Gastrocnemius medialis (tissue), 4 donors: ENCODE results near the gene RHPN2.

Source experiments
- POLR2A ChIP-seq, 2 donors: fragments of 450-650 bp; IDR thresholded peaks; one replicate each; pipeline ENCODE4 v1.6.1; 2017; ENCODE audit warnings: antibody characterized with exemption in 2 of 2, mild to moderate bottlenecking in 2 of 2, moderate library complexity in 2 of 2
- TF ChIP-seq, protein P1 (sequence below), 5 experiments: fragments of 450-650 bp in 3 of 5; fragments of 200-600 bp in 2 of 5; sonication (generic) in 2 of 5; IDR thresholded peaks in 4 of 5; conservative IDR thresholded peaks in 1 of 5; 1 replicate in 4 of 5; 2 replicates in 1 of 5; pipeline ENCODE4 v1.5.1; 2016 to 2019; ENCODE audit warnings: antibody characterized with exemption in 5 of 5, mild to moderate bottlenecking in 3 of 5, moderate library complexity in 3 of 5

GRCh38 chr19:32966750-32967149, 97.9 kb downstream of the RHPN2 start:
- TF ChIP-seq POLR2A (IDR thresholded peaks at IDR 0.05) = no peak
- TF ChIP-seq, protein P1, sequence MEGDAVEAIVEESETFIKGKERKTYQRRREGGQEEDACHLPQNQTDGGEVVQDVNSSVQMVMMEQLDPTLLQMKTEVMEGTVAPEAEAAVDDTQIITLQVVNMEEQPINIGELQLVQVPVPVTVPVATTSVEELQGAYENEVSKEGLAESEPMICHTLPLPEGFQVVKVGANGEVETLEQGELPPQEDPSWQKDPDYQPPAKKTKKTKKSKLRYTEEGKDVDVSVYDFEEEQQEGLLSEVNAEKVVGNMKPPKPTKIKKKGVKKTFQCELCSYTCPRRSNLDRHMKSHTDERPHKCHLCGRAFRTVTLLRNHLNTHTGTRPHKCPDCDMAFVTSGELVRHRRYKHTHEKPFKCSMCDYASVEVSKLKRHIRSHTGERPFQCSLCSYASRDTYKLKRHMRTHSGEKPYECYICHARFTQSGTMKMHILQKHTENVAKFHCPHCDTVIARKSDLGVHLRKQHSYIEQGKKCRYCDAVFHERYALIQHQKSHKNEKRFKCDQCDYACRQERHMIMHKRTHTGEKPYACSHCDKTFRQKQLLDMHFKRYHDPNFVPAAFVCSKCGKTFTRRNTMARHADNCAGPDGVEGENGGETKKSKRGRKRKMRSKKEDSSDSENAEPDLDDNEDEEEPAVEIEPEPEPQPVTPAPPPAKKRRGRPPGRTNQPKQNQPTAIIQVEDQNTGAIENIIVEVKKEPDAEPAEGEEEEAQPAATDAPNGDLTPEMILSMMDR (IDR thresholded peaks at IDR 0.05 in 4 of 5, conservative IDR thresholded peaks at IDR 0.05 in 1 of 5) = no peak
